Vagina (tissue), 2 donors: Measurements from ENCODE around the gene GSDME.

Experiments
- POLR2A ChIP-seq, 2 donors: fragments of 450-650 bp; IDR thresholded peaks; one replicate each; pipeline ENCODE4 v1.6.1; 2017; ENCODE audit warnings: antibody characterized with exemption in 2 of 2, mild to moderate bottlenecking in 2 of 2, moderate library complexity in 2 of 2
- TF ChIP-seq, protein P1 (sequence below), 3 experiments: fragments of 450-650 bp in 2 of 3; fragments of 200-600 bp in 1 of 3; sonication (generic) in 1 of 3; IDR thresholded peaks; one replicate each; pipeline ENCODE4 v1.5.1; 2017 to 2019; ENCODE audit warnings: antibody characterized with exemption in 3 of 3, mild to moderate bottlenecking in 2 of 3, moderate library complexity in 2 of 3

DNA sequence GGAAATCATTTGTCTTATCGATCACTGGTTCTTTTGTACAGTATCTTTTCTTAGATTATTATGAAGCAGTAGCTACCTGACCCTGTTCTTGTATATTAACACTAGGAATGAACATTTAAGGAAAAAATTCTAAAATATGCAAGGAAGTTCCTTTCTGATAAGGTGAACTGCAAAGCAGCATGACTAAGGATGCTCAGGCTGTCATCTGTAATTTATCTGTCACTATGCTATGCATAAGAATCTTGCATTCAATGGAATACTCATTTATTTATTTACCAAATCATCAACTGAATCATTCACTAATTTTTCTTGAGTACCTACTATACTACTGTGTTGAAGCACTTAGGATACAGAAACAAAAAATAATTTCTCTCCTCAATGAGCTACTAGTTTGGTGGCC, 5.8 kb downstream of the GSDME start:
- TF ChIP-seq, protein P1, sequence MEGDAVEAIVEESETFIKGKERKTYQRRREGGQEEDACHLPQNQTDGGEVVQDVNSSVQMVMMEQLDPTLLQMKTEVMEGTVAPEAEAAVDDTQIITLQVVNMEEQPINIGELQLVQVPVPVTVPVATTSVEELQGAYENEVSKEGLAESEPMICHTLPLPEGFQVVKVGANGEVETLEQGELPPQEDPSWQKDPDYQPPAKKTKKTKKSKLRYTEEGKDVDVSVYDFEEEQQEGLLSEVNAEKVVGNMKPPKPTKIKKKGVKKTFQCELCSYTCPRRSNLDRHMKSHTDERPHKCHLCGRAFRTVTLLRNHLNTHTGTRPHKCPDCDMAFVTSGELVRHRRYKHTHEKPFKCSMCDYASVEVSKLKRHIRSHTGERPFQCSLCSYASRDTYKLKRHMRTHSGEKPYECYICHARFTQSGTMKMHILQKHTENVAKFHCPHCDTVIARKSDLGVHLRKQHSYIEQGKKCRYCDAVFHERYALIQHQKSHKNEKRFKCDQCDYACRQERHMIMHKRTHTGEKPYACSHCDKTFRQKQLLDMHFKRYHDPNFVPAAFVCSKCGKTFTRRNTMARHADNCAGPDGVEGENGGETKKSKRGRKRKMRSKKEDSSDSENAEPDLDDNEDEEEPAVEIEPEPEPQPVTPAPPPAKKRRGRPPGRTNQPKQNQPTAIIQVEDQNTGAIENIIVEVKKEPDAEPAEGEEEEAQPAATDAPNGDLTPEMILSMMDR (IDR thresholded peaks at IDR 0.05) = no peak
- no peak for TF ChIP-seq POLR2A (IDR thresholded peaks at IDR 0.05)
